Esophagus squamous epithelium (tissue), 4 donors: ENCODE measurements around the gene TULP1.

Source experiments
- POLR2A ChIP-seq, 4 donors: fragments of 450-650 bp; IDR thresholded peaks; one replicate each; pipeline ENCODE4 v1.6.1; 2017; ENCODE audit warnings: antibody characterized with exemption in 4 of 4, mild to moderate bottlenecking in 4 of 4, moderate library complexity in 3 of 4
- TF ChIP-seq, protein P1 (sequence below), 6 experiments: fragments of 450-650 bp in 4 of 6; fragments of 200-600 bp in 2 of 6; sonication (generic) in 2 of 6; IDR thresholded peaks; one replicate each; pipeline ENCODE4 v1.5.1; 2016 to 2019; ENCODE audit warnings: antibody characterized with exemption in 6 of 6, mild to moderate bottlenecking in 4 of 6, moderate library complexity in 4 of 6

DNA sequence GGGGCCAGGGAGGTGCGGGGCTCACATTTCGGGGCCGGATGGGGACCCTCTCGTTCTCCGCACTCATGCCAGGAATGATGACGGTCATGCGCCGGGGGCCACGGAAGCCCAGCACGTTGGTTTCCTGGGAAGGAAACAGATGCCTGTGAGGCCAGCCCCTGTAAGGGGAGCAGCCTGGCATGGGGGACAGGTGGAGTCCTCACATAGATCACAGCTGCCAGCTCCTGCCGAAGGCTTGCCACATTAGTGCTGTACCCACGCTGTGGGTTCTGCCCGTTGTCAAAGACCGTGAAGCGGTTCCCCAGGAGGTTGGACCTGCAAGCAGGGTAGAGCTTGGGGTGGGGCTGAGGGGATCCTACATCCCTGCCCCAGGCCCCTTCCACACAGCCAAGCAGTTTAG is 9.2 kb downstream of the TULP1 start:
- TF ChIP-seq, protein P1, sequence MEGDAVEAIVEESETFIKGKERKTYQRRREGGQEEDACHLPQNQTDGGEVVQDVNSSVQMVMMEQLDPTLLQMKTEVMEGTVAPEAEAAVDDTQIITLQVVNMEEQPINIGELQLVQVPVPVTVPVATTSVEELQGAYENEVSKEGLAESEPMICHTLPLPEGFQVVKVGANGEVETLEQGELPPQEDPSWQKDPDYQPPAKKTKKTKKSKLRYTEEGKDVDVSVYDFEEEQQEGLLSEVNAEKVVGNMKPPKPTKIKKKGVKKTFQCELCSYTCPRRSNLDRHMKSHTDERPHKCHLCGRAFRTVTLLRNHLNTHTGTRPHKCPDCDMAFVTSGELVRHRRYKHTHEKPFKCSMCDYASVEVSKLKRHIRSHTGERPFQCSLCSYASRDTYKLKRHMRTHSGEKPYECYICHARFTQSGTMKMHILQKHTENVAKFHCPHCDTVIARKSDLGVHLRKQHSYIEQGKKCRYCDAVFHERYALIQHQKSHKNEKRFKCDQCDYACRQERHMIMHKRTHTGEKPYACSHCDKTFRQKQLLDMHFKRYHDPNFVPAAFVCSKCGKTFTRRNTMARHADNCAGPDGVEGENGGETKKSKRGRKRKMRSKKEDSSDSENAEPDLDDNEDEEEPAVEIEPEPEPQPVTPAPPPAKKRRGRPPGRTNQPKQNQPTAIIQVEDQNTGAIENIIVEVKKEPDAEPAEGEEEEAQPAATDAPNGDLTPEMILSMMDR (IDR thresholded peaks at IDR 0.05), result no peak
- no peak for TF ChIP-seq POLR2A (IDR thresholded peaks at IDR 0.05)
